IMR-90 (cell line): ENCODE measurements around the gene SNAPC4.

Experiments used
- BHLHE40 ChIP-seq: fragments of 150-350 bp; IDR thresholded peaks from 2 replicates; pipeline ENCODE4 v1.6.1; 2016; ENCODE audit warnings: mild to moderate bottlenecking, low read depth, low read length
- CEBPB ChIP-seq: IDR thresholded peaks from 2 replicates; pipeline ENCODE4 v1.6.1; 2012; ENCODE audit warnings: low read depth, low read length, improper control_type of control experiment
- CHD1 ChIP-seq: IDR thresholded peaks from 2 replicates; pipeline ENCODE4 v1.6.1; 2012; ENCODE audit warnings: low read depth, low read length, improper control_type of control experiment
- FOS ChIP-seq: fragments of 150-350 bp; IDR thresholded peaks from 2 replicates; pipeline ENCODE4 v1.6.1; 2016; ENCODE audit warnings: low read depth, low read length
- MAFK ChIP-seq: IDR thresholded peaks from 2 replicates; pipeline ENCODE4 v1.6.1; 2012; ENCODE audit warnings: low read depth, low read length, improper control_type of control experiment
- MAZ ChIP-seq: IDR thresholded peaks from 2 replicates; pipeline ENCODE4 v1.6.1; 2012; ENCODE audit warnings: low read depth, mild to moderate bottlenecking, low read length, improper control_type of control experiment, moderate library complexity, borderline replicate concordance
- MXI1 ChIP-seq: IDR thresholded peaks from 2 replicates; pipeline ENCODE4 v1.6.1; 2012; ENCODE audit warnings: low read depth, mild to moderate bottlenecking, low read length, moderate library complexity, borderline replicate concordance
- POLR2A ChIP-seq: IDR thresholded peaks from 2 replicates; pipeline ENCODE4 v1.6.1; 2012; ENCODE audit warnings: mild to moderate bottlenecking, low read depth, low read length
- RAD21 ChIP-seq: IDR thresholded peaks from 2 replicates; pipeline ENCODE4 v1.6.1; 2012; ENCODE audit warnings: low read length, improper control_type of control experiment
- RFX5 ChIP-seq: IDR thresholded peaks from 2 replicates; pipeline ENCODE4 v1.8.0; 2012; ENCODE audit warnings: low read depth, mild to moderate bottlenecking, low read length, moderate library complexity
- SMC3 ChIP-seq: fragments of 150-350 bp; IDR thresholded peaks from 2 replicates; pipeline ENCODE4 v1.6.1; 2016; ENCODE audit warnings: low read depth, mild to moderate bottlenecking, antibody characterized with exemption, low read length, moderate library complexity
- TF ChIP-seq, protein P1 (sequence below): conservative IDR thresholded peaks from 2 replicates; pipeline ENCODE4 v1.5.1; 2012; ENCODE audit warnings: mild to moderate bottlenecking, low read depth, low read length, improper control_type of control experiment
- TF ChIP-seq, protein P2 (sequence below): fragments of 150-350 bp; IDR thresholded peaks from 2 replicates; pipeline ENCODE4 v1.6.1; 2017; ENCODE audit warnings: mild to moderate bottlenecking, antibody characterized with exemption, low read length, low read depth

- TF ChIP-seq, protein P1, sequence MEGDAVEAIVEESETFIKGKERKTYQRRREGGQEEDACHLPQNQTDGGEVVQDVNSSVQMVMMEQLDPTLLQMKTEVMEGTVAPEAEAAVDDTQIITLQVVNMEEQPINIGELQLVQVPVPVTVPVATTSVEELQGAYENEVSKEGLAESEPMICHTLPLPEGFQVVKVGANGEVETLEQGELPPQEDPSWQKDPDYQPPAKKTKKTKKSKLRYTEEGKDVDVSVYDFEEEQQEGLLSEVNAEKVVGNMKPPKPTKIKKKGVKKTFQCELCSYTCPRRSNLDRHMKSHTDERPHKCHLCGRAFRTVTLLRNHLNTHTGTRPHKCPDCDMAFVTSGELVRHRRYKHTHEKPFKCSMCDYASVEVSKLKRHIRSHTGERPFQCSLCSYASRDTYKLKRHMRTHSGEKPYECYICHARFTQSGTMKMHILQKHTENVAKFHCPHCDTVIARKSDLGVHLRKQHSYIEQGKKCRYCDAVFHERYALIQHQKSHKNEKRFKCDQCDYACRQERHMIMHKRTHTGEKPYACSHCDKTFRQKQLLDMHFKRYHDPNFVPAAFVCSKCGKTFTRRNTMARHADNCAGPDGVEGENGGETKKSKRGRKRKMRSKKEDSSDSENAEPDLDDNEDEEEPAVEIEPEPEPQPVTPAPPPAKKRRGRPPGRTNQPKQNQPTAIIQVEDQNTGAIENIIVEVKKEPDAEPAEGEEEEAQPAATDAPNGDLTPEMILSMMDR = no peak
- no peak for TF ChIP-seq MXI1
- TF ChIP-seq, protein P2, sequence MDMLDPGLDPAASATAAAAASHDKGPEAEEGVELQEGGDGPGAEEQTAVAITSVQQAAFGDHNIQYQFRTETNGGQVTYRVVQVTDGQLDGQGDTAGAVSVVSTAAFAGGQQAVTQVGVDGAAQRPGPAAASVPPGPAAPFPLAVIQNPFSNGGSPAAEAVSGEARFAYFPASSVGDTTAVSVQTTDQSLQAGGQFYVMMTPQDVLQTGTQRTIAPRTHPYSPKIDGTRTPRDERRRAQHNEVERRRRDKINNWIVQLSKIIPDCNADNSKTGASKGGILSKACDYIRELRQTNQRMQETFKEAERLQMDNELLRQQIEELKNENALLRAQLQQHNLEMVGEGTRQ = no peak
- TF ChIP-seq POLR2A = no peak
- no peak for TF ChIP-seq RAD21
- no peak for TF ChIP-seq CHD1
- TF ChIP-seq FOS = no peak
- no peak for TF ChIP-seq RFX5
- no peak for TF ChIP-seq CEBPB
- TF ChIP-seq SMC3 = no peak
- no peak for TF ChIP-seq MAZ
- no peak for TF ChIP-seq BHLHE40
- TF ChIP-seq MAFK = no peak
Observed at GRCh38 chr9:136351252-136351800, 48.6 kb downstream of the SNAPC4 start.
